Activated CD4-positive, alpha-beta T cell treated with anti-CD3 and anti-CD28 coated beads, Interleukin-2, amount 10 ng/mL, durations not matched to agents 24 days and 14 days (primary cell): ENCODE results near the gene RUVBL1. TPM values are rescaled to one million over a fixed set of nuclear protein-coding genes. Genes with fewer than 3 reads are reported as not detected.

Experiments
- DNase-seq: peaks from one replicate; pipeline ENCODE4 v3.0.0; 2022
- H3K27ac Mint-ChIP-seq: one replicate; pipeline ENCODE4 v1.8.0; 2022; ENCODE audit warnings: mild to moderate bottlenecking, mixed read lengths
- H3K27me3 Mint-ChIP-seq: one replicate; pipeline ENCODE4 v1.8.0; 2022; ENCODE audit warnings: mixed read lengths
- H3K36me3 Mint-ChIP-seq: one replicate; pipeline ENCODE4 v1.8.0; 2022; ENCODE audit warnings: low read depth, mild to moderate bottlenecking, mixed read lengths
- H3K4me1 Mint-ChIP-seq: one replicate; pipeline ENCODE4 v1.8.0; 2021; ENCODE audit warnings: mixed read lengths
- H3K4me3 Mint-ChIP-seq: one replicate; pipeline ENCODE4 v1.8.0; 2022; ENCODE audit warnings: mild to moderate bottlenecking, moderate library complexity, mixed read lengths
- H3K9me3 Mint-ChIP-seq: one replicate; pipeline ENCODE4 v1.8.0; 2021; ENCODE audit warnings: mixed read lengths
- intact Hi-C: fragments of 100-400 bp; cut with micrococcal nuclease; formaldehyde crosslinking; loops from one replicate; pipeline ENCODE4 v1.15.1; 2023
- total RNA-seq: library from RNA; stranded (reverse); gene quantifications from 2 replicates; pipeline ENCODE4 v1.2.3, GENCODE V29; 2022

Gene RUVBL1
- total RNA-seq, 1 donor from 2014 or later, result 150 TPM

- DNase-seq, result no peak
- H3K27ac Mint-ChIP-seq, result no peak overlapping the region
- H3K9me3 Mint-ChIP-seq, result no peaks in the 10 kb centered on the region
- no peaks in the 10 kb centered on the region for H3K4me1 Mint-ChIP-seq
- peaks cover 31% of the 10 kb centered on the region for H3K27me3 Mint-ChIP-seq
- no peak overlapping the region for H3K4me3 Mint-ChIP-seq
- H3K36me3 Mint-ChIP-seq, result no peaks in the 10 kb centered on the region
- intact Hi-C loops, result no loop called here
Measured at GRCh38 chr3:128036119-128036518, 87.5 kb downstream of the RUVBL1 start.

- intact Hi-C loops, result no loop called here
- Mint-ChIP-seq H3K4me1 (no peaks in the 10 kb centered on the region), H3K27me3 (peaks cover 20% of the 10 kb centered on the region), H3K4me3 (no peak overlapping the region), H3K36me3 (no peaks in the 10 kb centered on the region), H3K27ac (no peak overlapping the region), H3K9me3 (no peaks in the 10 kb centered on the region)
- DNase-seq, result no peak
Measured at GRCh38 chr3:128033102-128033501, 90.5 kb downstream of the RUVBL1 start.

Other genes starting within 250 kb of the RUVBL1 start
- not detected in 2 replicates for gene KBTBD12, start 208.6 kb downstream of the RUVBL1 start, total RNA-seq
- 194 TPM in 2 replicates for gene SEC61A1, start 71.4 kb downstream of the RUVBL1 start, total RNA-seq
- gene EEFSEC, start 29.7 kb upstream of the RUVBL1 start, total RNA-seq, result 19.2 and 21.3 TPM in 2 replicates